ENCODE measurements around the gene FAM200A.
"Not testable (repeated sequence)": the region's sequence is repeated elsewhere in the genome, so short reads cannot be mapped to it uniquely, and the experiment has no call there.

The FAM200A gene

GRCh38 chr7:99551767-99552463 is at the start of gene FAM200A:
Gene FAM200A (minus strand): TSS chr7:99552114. CDS start chr7:99548407, 3,707 bp downstream.
- DNase-seq = peak; percentile 95

GRCh38 chr7:99599836-99600235 is 47.9 kb upstream of the FAM200A start:
- no peak for DNase-seq

GRCh38 chr7:99597762-99598501 is 46.0 kb upstream of the FAM200A start, which contains the start of gene TMEM225B:
Gene TMEM225B (plus strand): TSS chr7:99598267. CDS start chr7:99604389, 6,122 bp downstream.
- DNase-seq = no peak

GRCh38 chr7:99596408-99596955 is 44.6 kb upstream of the FAM200A start:
- DNase-seq = no peak

GRCh38 chr7:99594948-99595745 is 43.2 kb upstream of the FAM200A start:
- no peak for DNase-seq

GRCh38 chr7:99588868-99589267 is 37.0 kb upstream of the FAM200A start:
- DNase-seq = no peak

- not testable (repeated sequence) for DNase-seq
Measured at GRCh38 chr7:99580778-99581332, 28.9 kb upstream of the FAM200A start.

GRCh38 chr7:99579956-99580777 is 28.3 kb upstream of the FAM200A start:
- DNase-seq = peak; percentile 58

- DNase-seq = no peak
Measured at GRCh38 chr7:99579281-99579955, 27.5 kb upstream of the FAM200A start.

- no peak for DNase-seq
Measured at GRCh38 chr7:99576251-99576650, 24.3 kb upstream of the FAM200A start.

- DNase-seq = no peak
Measured at GRCh38 chr7:99573257-99573656, 21.3 kb upstream of the FAM200A start.

- DNase-seq = no peak
Measured at GRCh38 chr7:99571768-99572167, 19.9 kb upstream of the FAM200A start.

- not testable (repeated sequence) for DNase-seq
Measured at GRCh38 chr7:99568770-99569169, 16.9 kb upstream of the FAM200A start.

- DNase-seq = no peak
Measured at GRCh38 chr7:99563650-99564049, 11.7 kb upstream of the FAM200A start.

- DNase-seq = no peak
Measured at GRCh38 chr7:99562832-99563231, 10.9 kb upstream of the FAM200A start.

GRCh38 chr7:99562114-99562784 is 10.3 kb upstream of the FAM200A start:
- no peak for DNase-seq

- no peak for DNase-seq
Measured at GRCh38 chr7:99561737-99562051, 9.8 kb upstream of the FAM200A start.

- DNase-seq = no peak
Measured at GRCh38 chr7:99560834-99561736, 9.2 kb upstream of the FAM200A start.

- DNase-seq = no peak
Measured at GRCh38 chr7:99559175-99559915, 7.4 kb upstream of the FAM200A start.

Data from NCI-H345 (cell line).